Left cardiac atrium (tissue), 4 donors: ENCODE data around the gene PRKAG2. TPM values are rescaled to one million over a fixed set of nuclear protein-coding genes. Genes with fewer than 3 reads are reported as not detected.
"Not testable (repeated sequence)": the region's sequence is repeated elsewhere in the genome, so short reads cannot be mapped to it uniquely, and the experiment has no call there.

ENCODE experiments used
- ATAC-seq, 2 donors: fragments of 200-7000 bp; cut with Tn5 transposase; one replicate each; pipeline ENCODE4 v1.9.1; 2020; ENCODE audit warnings: mild to moderate bottlenecking in 2 of 2, moderate library complexity in 2 of 2
- DNase-seq: peaks from one replicate; pipeline ENCODE4 v3.0.0-alpha.2; 2020
- intact Hi-C, 2 donors: fragments of 100-400 bp; cut with DNase I; formaldehyde crosslinking; loops; one replicate each; pipeline versions ENCODE4 v1.14.1 to v1.15.1; 2022 to 2023
- total RNA-seq, 2 donors: library from RNA; stranded (reverse); fragmentation: NEBNext Ultra II Directional; extraction: Animal tissue kit (Norgen Biotek cat#: 25700); gene quantifications; one replicate each; pipeline ENCODE4 v1.2.1, GENCODE V29; 2021
- donor health status: DM: no; HTN: yes; CAD: no.
- donor health status: DM: no; HTN: yes; CAD: no; lungs with severe emphysema.
- donor health status: DM: yes; HTN: yes; CAD: no.
- donor health status: Dilated cardiomyopathy.

PRKAG2 gene
- total RNA-seq, 2 donors from 2014 or later = 141 to 253 TPM

DNA sequence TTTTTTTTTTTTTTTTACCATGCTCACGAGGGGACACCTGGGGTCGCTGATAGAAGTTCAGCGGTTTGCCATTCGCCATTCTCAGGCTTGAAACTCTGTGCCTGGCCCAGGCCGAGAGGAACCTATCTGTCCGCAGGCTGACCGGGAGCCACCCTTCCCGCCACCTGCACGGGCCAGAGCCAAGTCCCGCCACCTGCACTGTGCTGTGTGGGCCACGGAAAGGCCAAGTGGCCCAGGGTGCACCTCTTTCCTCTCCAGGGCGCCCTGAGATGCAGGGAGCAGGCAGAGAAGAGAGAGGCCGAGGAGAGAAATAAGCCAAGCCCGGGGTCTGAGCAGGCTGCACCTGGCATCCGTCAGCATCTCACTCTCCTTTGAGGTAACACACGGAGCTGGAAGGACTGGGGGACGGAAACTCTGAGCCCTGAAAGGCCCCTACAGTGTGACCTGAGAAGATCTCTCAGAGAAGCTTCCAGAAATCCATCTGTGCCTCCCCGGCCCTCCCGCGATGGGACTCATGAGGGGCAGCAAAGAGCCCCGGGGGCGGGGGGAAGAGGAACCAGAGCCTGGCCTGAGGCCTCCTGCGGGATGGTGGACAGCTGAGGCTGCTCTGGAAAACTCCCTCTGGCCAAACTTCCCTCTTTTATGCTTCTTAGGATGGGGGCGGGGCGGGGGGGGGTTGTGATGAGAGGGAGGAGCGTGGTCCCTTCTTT, 46.6 kb downstream of the PRKAG2 start:
- ATAC-seq = no peak
- no peak for DNase-seq
- intact Hi-C loops = no loop called here

DNA sequence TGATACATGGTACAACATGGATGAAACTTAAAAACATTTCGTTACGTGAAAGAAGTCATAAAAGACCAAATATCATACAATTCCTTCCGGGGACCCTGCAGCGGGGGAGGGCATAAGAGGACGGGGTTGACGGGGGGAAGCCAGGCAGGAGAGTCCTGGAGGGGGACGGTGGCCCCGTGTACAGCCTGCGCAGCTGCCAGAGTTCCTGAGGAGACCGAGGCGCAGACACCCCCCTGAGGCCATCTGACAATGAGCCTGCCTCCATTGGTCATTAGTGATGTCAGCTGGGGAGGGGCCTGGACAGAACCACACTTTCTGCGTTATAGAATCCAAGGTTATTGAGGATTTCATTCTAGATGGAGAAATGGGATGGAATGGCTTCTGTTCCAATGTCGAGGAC, 47.2 kb downstream of the PRKAG2 start:
- ATAC-seq = no peak
- intact Hi-C loops = no loop called here
- no peak for DNase-seq

GRCh38 chr7:151827620-151828019, 49.3 kb downstream of the PRKAG2 start:
- no peak for DNase-seq
- no peak for ATAC-seq
- intact Hi-C loops = no loop called here

- intact Hi-C loops, DNase-seq, ATAC-seq: not testable (repeated sequence)
These were observed 50.6 kb downstream of the PRKAG2 start for GRCh38 chr7:151826316-151826715.

DNA sequence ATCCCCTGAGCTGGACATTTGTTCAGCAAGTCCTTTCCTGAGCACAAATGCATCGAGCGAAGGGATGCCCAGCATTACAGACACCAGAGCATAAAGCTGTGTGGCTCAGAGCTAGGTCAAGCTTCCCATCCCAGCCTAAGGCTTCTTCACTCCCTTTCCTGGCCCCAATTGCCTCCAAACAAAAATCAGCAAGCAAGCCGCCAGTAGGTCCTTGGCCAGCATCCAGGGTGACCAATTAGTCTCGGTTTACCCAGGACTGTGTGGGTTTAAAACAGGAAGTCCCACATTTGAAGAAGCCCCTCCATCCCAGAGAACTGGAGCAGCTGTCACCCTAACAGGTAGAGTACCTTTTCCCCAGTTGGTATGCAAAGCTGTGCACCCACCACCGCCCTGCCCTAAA, 51.2 kb downstream of the PRKAG2 start:
- no peak for DNase-seq
- intact Hi-C loops = no loop called here
- no peak for ATAC-seq

- intact Hi-C loops = no loop called here
- ATAC-seq = peak; percentile 45 to 52
- no peak for DNase-seq
These were observed 52.5 kb downstream of the PRKAG2 start for GRCh38 chr7:151824373-151824933.

GRCh38 chr7:151823566-151824372, 53.1 kb downstream of the PRKAG2 start:
- intact Hi-C loops = no loop called here
- ATAC-seq (peak; percentile 7 to 36), DNase-seq (no peak)

GRCh38 chr7:151822541-151823181, 54.3 kb downstream of the PRKAG2 start:
- ATAC-seq (no peak), DNase-seq (no peak)
- intact Hi-C loops = no loop called here

DNA sequence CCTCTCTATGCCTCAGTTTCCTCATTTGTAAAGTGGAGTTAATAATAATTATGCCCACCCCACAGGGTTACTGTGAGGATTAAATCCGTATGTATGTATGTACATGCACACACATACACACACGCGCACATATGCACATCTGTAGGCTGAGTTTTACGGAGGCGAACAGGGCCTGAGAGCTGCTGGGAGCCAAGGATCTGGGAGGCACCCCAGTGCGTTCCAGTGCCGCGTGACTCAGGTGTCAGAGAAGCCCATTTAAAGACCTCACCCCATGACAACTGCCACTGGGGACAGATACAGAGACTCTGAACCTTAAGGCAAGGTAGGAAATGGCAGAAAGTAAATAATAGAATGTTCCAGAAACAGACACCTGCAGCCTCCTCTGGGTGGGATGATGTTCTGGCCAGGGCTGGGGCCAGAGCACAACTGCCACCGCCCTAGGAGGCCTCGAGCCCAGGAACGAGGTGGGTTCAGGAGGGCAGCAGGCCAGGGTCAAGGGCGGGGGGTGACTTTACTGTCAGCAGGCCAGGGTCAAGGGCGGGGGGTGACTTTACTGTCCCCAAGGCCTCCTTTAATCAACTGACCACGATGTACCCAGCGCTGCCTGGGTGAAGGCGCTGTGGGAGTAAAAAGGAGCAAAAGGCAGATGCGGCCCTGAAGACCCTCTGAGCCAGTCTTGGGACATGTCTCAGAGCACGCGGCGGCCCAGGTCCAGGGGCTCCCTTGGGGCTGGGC, 54.9 kb downstream of the PRKAG2 start:
- no peak for ATAC-seq
- intact Hi-C loops = no loop called here
- DNase-seq = no peak

GRCh38 chr7:151821226-151821625, 55.7 kb downstream of the PRKAG2 start:
- ATAC-seq = no peak
- intact Hi-C loops = no loop called here
- no peak for DNase-seq

- DNase-seq = no peak
- intact Hi-C loops = no loop called here
These were observed 56.3 kb downstream of the PRKAG2 start for GRCh38 chr7:151820491-151821105.

GRCh38 chr7:151819866-151820265, 57.0 kb downstream of the PRKAG2 start:
- intact Hi-C loops = no loop called here
- DNase-seq = no peak
- ATAC-seq = no peak

More at GRCh38 chr7:151820491-151821105, 56.3 kb downstream of the PRKAG2 start:
- no peak for ATAC-seq

DNA sequence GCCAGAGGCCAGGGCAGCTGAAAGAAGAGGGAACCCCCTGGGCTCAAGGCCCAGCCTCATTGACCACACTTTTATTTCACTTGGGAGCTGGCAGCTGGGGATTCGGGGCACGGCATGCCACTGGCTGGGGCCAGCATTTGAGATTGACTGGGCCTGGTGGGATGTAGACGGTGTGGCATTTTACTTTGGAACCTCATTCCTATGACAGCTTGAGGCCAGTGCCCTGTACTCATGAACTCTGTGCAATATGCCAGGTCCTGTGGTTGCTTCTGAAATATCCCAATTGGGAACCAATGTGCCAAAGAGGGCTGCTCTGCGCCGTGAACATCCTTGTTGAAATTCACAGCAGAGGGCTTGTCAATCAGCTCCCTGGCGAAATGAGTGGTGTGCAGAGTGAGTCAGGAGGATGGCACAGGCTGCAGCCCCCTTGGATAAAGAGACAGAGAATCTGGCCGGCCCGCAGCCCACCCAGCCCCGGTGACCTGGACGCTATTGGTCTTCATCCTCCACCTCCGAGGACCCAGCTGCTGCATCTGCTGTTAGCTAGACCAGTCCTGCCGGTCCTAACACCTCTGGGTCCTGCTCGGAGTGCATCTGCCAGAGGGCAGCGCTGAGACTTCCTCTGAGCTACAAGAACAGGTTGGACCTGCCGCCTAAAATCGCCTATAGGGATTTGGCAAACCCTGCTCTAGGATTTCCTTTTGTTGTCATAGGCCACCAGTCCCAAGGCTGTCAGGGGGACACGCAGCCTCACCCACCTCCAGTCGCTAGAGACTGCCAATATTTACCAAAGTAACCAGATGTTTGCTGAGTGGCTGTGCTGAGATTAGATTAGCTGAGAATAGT, 58.0 kb downstream of the PRKAG2 start:
- intact Hi-C loops = no loop called here
- no peak for DNase-seq
- no peak for ATAC-seq

DNA sequence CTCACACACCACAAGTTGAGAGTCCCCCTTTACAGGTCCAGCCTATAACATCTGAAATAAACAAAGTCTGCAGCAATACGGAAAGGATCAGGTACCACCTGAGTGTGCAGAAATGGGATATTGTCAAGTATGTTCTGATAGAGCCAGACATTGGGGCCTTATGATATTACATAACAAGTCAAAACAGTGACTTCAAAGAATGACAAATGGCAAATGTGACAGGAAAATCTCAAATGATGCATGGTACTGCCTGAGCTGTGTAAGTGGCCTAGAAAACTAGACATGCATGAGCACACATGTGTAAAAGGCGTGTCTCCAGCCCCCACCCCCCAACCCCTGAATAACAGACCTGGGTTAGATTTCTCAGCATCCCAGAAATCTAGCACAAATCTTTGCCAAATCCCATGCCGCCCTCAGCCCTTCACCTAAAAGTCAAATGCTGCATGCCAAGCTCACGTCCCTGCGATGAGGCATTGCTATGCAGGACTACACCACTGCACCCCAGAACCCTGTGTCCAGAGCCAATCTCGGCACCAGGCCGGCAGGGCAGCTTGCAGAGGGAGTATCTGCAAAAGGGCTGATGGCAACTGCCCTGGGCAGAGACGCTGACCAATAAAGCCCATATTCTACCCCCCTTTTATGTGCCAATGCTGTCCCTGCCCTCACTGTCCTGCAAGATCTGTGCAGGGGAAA, 58.8 kb downstream of the PRKAG2 start:
- intact Hi-C loops = no loop called here
- DNase-seq (no peak), ATAC-seq (no peak)

DNA sequence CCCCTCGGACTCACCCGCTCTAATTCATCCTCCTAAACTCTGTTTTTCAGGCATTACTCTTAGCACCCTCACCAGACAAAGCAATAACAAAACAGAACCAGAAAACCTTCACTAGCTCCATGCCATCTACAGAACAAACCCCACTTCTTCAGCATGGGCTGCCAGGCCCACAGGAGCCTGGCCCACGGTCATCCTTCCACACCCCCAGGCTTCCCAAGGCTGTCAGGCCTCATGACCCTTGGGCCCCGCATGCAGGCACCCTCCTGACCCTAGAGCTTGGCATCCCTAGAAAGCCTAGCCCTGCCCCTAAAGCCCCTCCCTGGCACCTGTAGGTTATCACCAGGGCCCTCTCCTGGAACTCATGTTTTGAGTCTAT, 59.6 kb downstream of the PRKAG2 start:
- DNase-seq (no peak), ATAC-seq (no peak)
- intact Hi-C loops = no loop called here

DNA sequence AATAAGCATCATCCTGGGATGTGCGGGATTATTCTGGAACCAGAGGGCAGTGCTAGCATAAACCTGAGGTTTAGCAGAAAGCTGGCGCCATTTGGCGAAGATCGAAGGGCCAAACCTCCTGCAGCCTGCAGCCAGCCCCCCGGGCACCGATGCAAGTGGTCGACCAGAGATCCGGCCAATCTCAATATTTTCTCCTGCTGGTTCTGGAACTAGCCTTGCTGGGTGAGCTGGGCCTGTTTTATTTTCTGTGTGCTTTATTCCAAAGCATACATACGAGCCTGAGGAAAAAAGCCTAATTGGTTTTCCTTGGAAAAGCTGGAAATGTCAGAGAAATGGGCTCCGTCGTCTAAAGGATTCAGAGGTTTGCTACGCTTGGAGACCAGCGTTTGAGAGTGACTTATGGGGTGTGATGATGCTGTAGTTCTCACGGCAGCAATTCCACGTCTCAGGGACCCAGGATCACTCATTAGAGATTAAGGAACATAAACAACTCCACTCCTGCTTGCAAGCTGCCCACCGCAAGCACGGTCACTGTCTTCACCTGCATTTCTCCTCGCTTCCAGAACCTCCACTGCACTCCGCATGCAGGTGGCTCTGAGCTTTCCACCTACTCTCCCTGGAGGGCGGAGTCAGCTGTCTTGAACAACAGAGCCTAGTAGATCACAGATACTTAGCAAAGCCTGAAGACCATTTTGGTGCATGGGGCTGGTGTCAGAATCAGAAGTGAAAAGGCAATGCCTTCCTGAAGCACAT, 60.2 kb downstream of the PRKAG2 start:
- intact Hi-C loops = no loop called here
- ATAC-seq (no peak), DNase-seq (no peak)

DNA sequence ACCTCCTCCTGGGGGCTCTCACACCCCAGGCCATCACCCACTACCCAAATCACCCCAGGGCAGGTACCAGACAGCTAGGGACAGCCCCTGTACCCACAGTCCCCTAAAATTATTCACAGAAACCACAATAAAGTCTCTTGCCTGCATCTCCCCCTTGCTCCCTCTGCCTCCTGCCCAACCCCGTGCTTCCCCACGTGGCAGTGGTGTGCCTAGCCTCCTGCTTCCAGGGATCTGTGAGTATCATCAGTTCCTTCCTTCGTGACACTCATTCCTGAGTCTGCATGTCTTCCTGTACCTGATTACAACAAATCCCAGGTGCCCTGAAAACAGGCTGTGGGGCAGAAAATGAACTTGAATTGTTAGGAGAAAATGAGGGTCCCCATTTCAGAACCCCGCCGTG, 61.5 kb downstream of the PRKAG2 start:
- no peak for ATAC-seq
- intact Hi-C loops = no loop called here
- no peak for DNase-seq
